SU-DHL-6 (cell line): ENCODE results near the gene CCNYL1.
A peak's percentile ranks its signal among the peaks of the same experiment; 100 is the strongest.

Experiments used
- H2AFZ ChIP-seq: fragments of 200-600 bp; sonication (generic); 2 replicates; pipeline ENCODE4 v1.6.1; 2014; ENCODE audit warnings: low read depth, mild to moderate bottlenecking, moderate library complexity, mixed read lengths, antibody characterized with exemption, low read length; ENCODE audit not compliant: severe bottlenecking
- H3F3A ChIP-seq: fragments of 200-600 bp; shearing (Covaris generic); 2 replicates; pipeline ENCODE4 v1.6.0; 2016; ENCODE audit warnings: antibody characterized with exemption, mild to moderate bottlenecking; ENCODE audit not compliant: insufficient read depth
- H3K27ac ChIP-seq: fragments of 200-600 bp; sonication (generic); 2 replicates; pipeline ENCODE4 v1.5.1; 2016; ENCODE audit warnings: low read depth, mild to moderate bottlenecking, low read length, moderate library complexity, mixed read lengths
- H3K27me3 ChIP-seq: fragments of 200-600 bp; sonication (generic), shearing (Covaris generic); 2 replicates; pipeline ENCODE4 v1.6.0; 2014; ENCODE audit warnings: mild to moderate bottlenecking, low read length
- H3K36me3 ChIP-seq: fragments of 200-600 bp; sonication (generic); 2 replicates; pipeline ENCODE4 v1.6.1; 2014; ENCODE audit warnings: mild to moderate bottlenecking, low read length, mixed read lengths
- H3K4me2 ChIP-seq: fragments of 300-600, 200-600 bp; shearing (Covaris generic), sonication (generic); 2 replicates; pipeline ENCODE4 v1.6.0; 2014; ENCODE audit warnings: low read length, low read depth, mild to moderate bottlenecking; ENCODE audit not compliant: poor library complexity, severe bottlenecking
- H3K4me3 ChIP-seq: fragments of 200-600 bp; sonication (generic); 2 replicates; pipeline ENCODE4 v1.5.1; 2014; ENCODE audit warnings: antibody characterized with exemption, low read length, mild to moderate bottlenecking, mixed read lengths; ENCODE audit not compliant: insufficient read depth, poor library complexity, severe bottlenecking
- H3K79me2 ChIP-seq: fragments of 200-600 bp; sonication (generic); 2 replicates; pipeline ENCODE4 v1.6.1; 2014; ENCODE audit warnings: mild to moderate bottlenecking, low read length, moderate library complexity; ENCODE audit not compliant: insufficient read depth
- H3K9ac ChIP-seq: fragments of 200-600 bp; sonication (generic); 2 replicates; pipeline ENCODE4 v1.7.0; 2014; ENCODE audit warnings: mild to moderate bottlenecking, low read length
- H3K9me2 ChIP-seq: fragments of 200-600 bp; sonication (generic); replicated peaks from 2 replicates; pipeline ENCODE4 v1.6.1; 2014; ENCODE audit warnings: low read length; ENCODE audit not compliant: insufficient read depth
- H3K9me3 ChIP-seq: fragments of 200-600 bp; sonication (generic); 2 replicates; pipeline ENCODE4 v1.6.1; 2014; ENCODE audit warnings: low read length, mixed read lengths; ENCODE audit not compliant: insufficient read depth
- H4K20me1 ChIP-seq: fragments of 200-600 bp; sonication (generic); 2 replicates; pipeline ENCODE4 v1.6.1; 2014; ENCODE audit warnings: low read depth, mild to moderate bottlenecking, antibody characterized with exemption, low read length, moderate library complexity, mixed read lengths
- EZH2phosphoT487 ChIP-seq: fragments of 200-600 bp; sonication (generic), shearing (Covaris generic); conservative IDR thresholded peaks from 2 replicates; pipeline ENCODE4 v1.6.1; 2018; ENCODE audit warnings: mild to moderate bottlenecking, antibody characterized with exemption, low read length, moderate library complexity, mixed read lengths
- TF ChIP-seq, protein P1 (sequence below): fragments of 200-600 bp; sonication (generic); IDR thresholded peaks from one replicate; pipeline ENCODE4 v1.5.1; 2017; ENCODE audit warnings: antibody characterized with exemption, mild to moderate bottlenecking, low read length, moderate library complexity; ENCODE audit not compliant: insufficient read depth, poor library complexity, severe bottlenecking

Gene CCNYL1

GRCh38 chr2:207768866-207769596, 57.6 kb downstream of the CCNYL1 start:
- Histone ChIP-seq H4K20me1 (no peaks in the 10 kb centered on the region), H3K9me3 (no peaks in the 10 kb centered on the region), H3K27ac (0 out of 2 replicates have a peak overlapping the region, but pooled peaks have one; percentile 9), H3K9ac (peak overlapping the region; percentile 78), H3F3A (0 out of 2 replicates have a peak, but pooled peaks cover 6% of the 10 kb centered on the region), H3K27me3 (no peaks in the 10 kb centered on the region), H3K79me2 (no peaks in the 10 kb centered on the region), H2AFZ (peak overlapping the region; percentile 97), H3K4me2 (peak overlapping the region; percentile 87), H3K4me3 (peak overlapping the region; percentile 76), H3K9me2 (no peaks in the 10 kb centered on the region), H3K36me3 (no peaks in the 10 kb centered on the region)
- TF ChIP-seq EZH2phosphoT487 = no peak
- TF ChIP-seq, protein P1, sequence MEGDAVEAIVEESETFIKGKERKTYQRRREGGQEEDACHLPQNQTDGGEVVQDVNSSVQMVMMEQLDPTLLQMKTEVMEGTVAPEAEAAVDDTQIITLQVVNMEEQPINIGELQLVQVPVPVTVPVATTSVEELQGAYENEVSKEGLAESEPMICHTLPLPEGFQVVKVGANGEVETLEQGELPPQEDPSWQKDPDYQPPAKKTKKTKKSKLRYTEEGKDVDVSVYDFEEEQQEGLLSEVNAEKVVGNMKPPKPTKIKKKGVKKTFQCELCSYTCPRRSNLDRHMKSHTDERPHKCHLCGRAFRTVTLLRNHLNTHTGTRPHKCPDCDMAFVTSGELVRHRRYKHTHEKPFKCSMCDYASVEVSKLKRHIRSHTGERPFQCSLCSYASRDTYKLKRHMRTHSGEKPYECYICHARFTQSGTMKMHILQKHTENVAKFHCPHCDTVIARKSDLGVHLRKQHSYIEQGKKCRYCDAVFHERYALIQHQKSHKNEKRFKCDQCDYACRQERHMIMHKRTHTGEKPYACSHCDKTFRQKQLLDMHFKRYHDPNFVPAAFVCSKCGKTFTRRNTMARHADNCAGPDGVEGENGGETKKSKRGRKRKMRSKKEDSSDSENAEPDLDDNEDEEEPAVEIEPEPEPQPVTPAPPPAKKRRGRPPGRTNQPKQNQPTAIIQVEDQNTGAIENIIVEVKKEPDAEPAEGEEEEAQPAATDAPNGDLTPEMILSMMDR = no peak

GRCh38 chr2:207770602-207771404, 59.4 kb downstream of the CCNYL1 start:
- Histone ChIP-seq H3K9me3 (no peaks in the 10 kb centered on the region), H3K9ac (peak overlapping the region; percentile 78), H3K9me2 (no peaks in the 10 kb centered on the region), H2AFZ (peak overlapping the region; percentile 97), H3K4me2 (peak overlapping the region; percentile 87), H3K79me2 (no peaks in the 10 kb centered on the region), H3K36me3 (no peaks in the 10 kb centered on the region), H4K20me1 (no peaks in the 10 kb centered on the region), H3K27me3 (no peaks in the 10 kb centered on the region), H3F3A (0 out of 2 replicates have a peak, but pooled peaks cover 6% of the 10 kb centered on the region), H3K4me3 (peak overlapping the region; percentile 76), H3K27ac (no peak overlapping the region)
- TF ChIP-seq EZH2phosphoT487 = no peak
- TF ChIP-seq, protein P1 = no peak

GRCh38 chr2:207771421-207771820, 60.0 kb downstream of the CCNYL1 start:
- no peak overlapping the region for H3K27ac ChIP-seq
- H3K4me2 ChIP-seq = no peak overlapping the region
- no peaks in the 10 kb centered on the region for H3K9me2 ChIP-seq
- 0 out of 2 replicates have a peak, but pooled peaks cover 1% of the 10 kb centered on the region for H3F3A ChIP-seq
- H2AFZ ChIP-seq = no peak overlapping the region
- H3K9me3 ChIP-seq = no peaks in the 10 kb centered on the region
- no peak overlapping the region for H3K9ac ChIP-seq
- no peak overlapping the region for H3K4me3 ChIP-seq
- no peaks in the 10 kb centered on the region for H3K79me2 ChIP-seq
- H3K27me3 ChIP-seq = no peaks in the 10 kb centered on the region
- H3K36me3 ChIP-seq = no peaks in the 10 kb centered on the region
- TF ChIP-seq, protein P1 = no peak
- no peak for TF ChIP-seq EZH2phosphoT487
- H4K20me1 ChIP-seq = no peaks in the 10 kb centered on the region
